HG03457 (cell line): ENCODE data around the gene ZNF358.

Source experiments
- ATAC-seq: cut with Tn5 transposase; IDR thresholded peaks from one replicate; pipeline ENCODE4 v1.9.1; 2021; ENCODE audit warnings: moderate number of reproducible peaks; ENCODE audit not compliant: unreplicated experiment

ZNF358 gene

GRCh38 chr19:7488736-7489353, 27.1 kb upstream of the ZNF358 start, which contains the start of gene PEX11G:
Gene PEX11G, minus strand, starts transcription at chr19:7489035. Its CDS starts 25 bp downstream, at chr19:7489010.
- peak; percentile 54 for ATAC-seq

- ATAC-seq = no peak
Observed at GRCh38 chr19:7489609-7490044, 26.3 kb upstream of the ZNF358 start.

- ATAC-seq = no peak
Observed at GRCh38 chr19:7492142-7492541, 23.8 kb upstream of the ZNF358 start.

- no peak for ATAC-seq
Observed at GRCh38 chr19:7492558-7492957, 23.3 kb upstream of the ZNF358 start.

- ATAC-seq = no peak
Observed at GRCh38 chr19:7494416-7495098, 21.3 kb upstream of the ZNF358 start.

GRCh38 chr19:7497292-7497691, 18.6 kb upstream of the ZNF358 start:
- no peak for ATAC-seq

- ATAC-seq = no peak
Observed at GRCh38 chr19:7500811-7501450, 15.0 kb upstream of the ZNF358 start.

GRCh38 chr19:7502552-7502951, 13.4 kb upstream of the ZNF358 start:
- no peak for ATAC-seq

- ATAC-seq = no peak
Observed at GRCh38 chr19:7504684-7505083, 11.2 kb upstream of the ZNF358 start.

- ATAC-seq = no peak
Observed at GRCh38 chr19:7505288-7505681, 10.6 kb upstream of the ZNF358 start.

- no peak for ATAC-seq
Observed at GRCh38 chr19:7505682-7506384, 10.1 kb upstream of the ZNF358 start.

- ATAC-seq = no peak
Observed at GRCh38 chr19:7506385-7507328, 9.2 kb upstream of the ZNF358 start.

- ATAC-seq = no peak
Observed at GRCh38 chr19:7507884-7508283, 8.0 kb upstream of the ZNF358 start.

GRCh38 chr19:7509625-7510024, 6.3 kb upstream of the ZNF358 start:
- ATAC-seq = no peak

GRCh38 chr19:7512400-7512851, 3.5 kb upstream of the ZNF358 start:
- ATAC-seq = no peak

- no peak for ATAC-seq
Observed at GRCh38 chr19:7513809-7514642, 1.9 kb upstream of the ZNF358 start.

GRCh38 chr19:7515110-7515644, 726 bp upstream of the ZNF358 start:
- no peak for ATAC-seq

GRCh38 chr19:7516333-7516732, 430 bp downstream of the ZNF358 start:
- no peak for ATAC-seq

GRCh38 chr19:7516878-7517277, 975 bp downstream of the ZNF358 start:
- no peak for ATAC-seq
